ENCODE results near the gene RTP1. TPM values are rescaled to one million over a fixed set of nuclear protein-coding genes. Genes with fewer than 3 reads are reported as not detected.

The RTP1 gene
- total RNA-seq, 4 donors from 2014 or later = not detected

GRCh38 chr3:187210545-187211327 lies 13.4 kb downstream of the RTP1 start:
- WGBS = 62% methylated on average over 6 of the region's 6 CpGs
- H3K4me3 ChIP-seq = no peak overlapping the region
- intact Hi-C loops (cut with DNase I) = no loop called here
- DNase-seq (ENCODE audit: extremely low spot score) = no peak
- no peaks in the 10 kb centered on the region for H3K27me3 ChIP-seq
- peaks cover 22 to 62% (median 54%) of the 10 kb centered on the region in 4 donors for H3K4me1 ChIP-seq
- H3K9me3 ChIP-seq = no peaks in the 10 kb centered on the region
- no peak for TF ChIP-seq EP300 (IDR thresholded peaks at IDR 0.05)
- TF ChIP-seq POLR2AphosphoS5 (IDR thresholded peaks at IDR 0.05) = no peak
- no peak for TF ChIP-seq CTCF (IDR thresholded peaks at IDR 0.05)
- peak overlapping the region in 3 of 4 donors; percentile 24 to 58 (median 50) for H3K27ac ChIP-seq (replicated peaks in 1 of 4)
- no peaks in the 10 kb centered on the region for H3K36me3 ChIP-seq

DNA sequence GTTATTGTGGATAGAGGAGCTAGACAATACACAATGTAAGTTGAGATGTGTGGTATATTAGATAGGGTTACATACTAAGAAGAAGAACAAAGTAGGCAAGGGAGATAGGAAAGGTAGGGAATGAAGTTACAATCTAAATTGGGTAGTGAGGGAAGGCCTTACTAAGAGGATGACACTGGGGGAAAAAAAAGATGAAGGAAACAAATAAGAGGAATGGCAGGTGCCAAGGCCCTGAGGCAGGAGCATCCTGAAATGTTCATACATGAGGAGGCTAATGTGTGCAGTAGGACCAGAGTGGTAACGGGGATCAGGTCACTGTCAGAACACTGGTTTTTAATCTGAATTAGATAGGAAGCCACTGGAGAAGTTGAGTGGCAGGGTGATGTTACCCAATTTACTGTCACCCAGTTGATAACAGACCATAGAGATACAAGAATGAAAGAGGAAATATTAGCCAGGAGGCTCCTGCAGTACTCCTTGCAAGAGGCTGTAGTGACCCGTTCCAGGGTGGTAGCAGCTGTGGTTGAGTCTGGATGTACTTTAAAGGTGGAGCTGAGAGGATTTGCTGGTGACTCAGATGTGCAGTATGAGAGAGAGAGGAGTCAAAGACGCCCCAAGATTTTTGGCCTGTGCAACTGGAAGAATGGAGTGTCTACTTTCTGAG lies 14.4 kb downstream of the RTP1 start:
- Histone ChIP-seq H3K9me3 (no peaks in the 10 kb centered on the region), H3K27ac (replicated peaks in 1 of 4) (no peak overlapping the region), H3K4me1 (peaks cover 22 to 61% (median 52%) of the 10 kb centered on the region in 4 donors), H3K27me3 (no peaks in the 10 kb centered on the region), H3K36me3 (no peaks in the 10 kb centered on the region), H3K4me3 (no peak overlapping the region)
- no peak for DNase-seq (ENCODE audit: extremely low spot score)
- TF ChIP-seq POLR2AphosphoS5 (IDR thresholded peaks at IDR 0.05) (no peak), POLR2A (IDR thresholded peaks at IDR 0.05; ENCODE audit: low read depth) (no peak), EP300 (IDR thresholded peaks at IDR 0.05) (no peak), CTCF (IDR thresholded peaks at IDR 0.05) (no peak)
- intact Hi-C loops (cut with DNase I) = no loop called here
- 70% methylated on average over 3 of the region's 3 CpGs for WGBS

GRCh38 chr3:187212196-187212545 lies 14.9 kb downstream of the RTP1 start:
- Histone ChIP-seq H3K36me3 (no peaks in the 10 kb centered on the region), H3K9me3 (no peaks in the 10 kb centered on the region), H3K4me3 (no peak overlapping the region), H3K4me1 (peaks cover 22 to 56% (median 47%) of the 10 kb centered on the region in 4 donors), H3K27ac (replicated peaks in 1 of 4) (no peak overlapping the region), H3K27me3 (no peaks in the 10 kb centered on the region)
- TF ChIP-seq EP300 (IDR thresholded peaks at IDR 0.05) = no peak
- no peak for TF ChIP-seq POLR2A (IDR thresholded peaks at IDR 0.05; ENCODE audit: low read depth)
- TF ChIP-seq POLR2AphosphoS5 (IDR thresholded peaks at IDR 0.05) = no peak
- TF ChIP-seq CTCF (IDR thresholded peaks at IDR 0.05) = no peak
- WGBS = 82% methylated on average over 3 of the region's 3 CpGs
- DNase-seq (ENCODE audit: extremely low spot score) = no peak
- intact Hi-C loops (cut with DNase I) = no loop called here

DNA sequence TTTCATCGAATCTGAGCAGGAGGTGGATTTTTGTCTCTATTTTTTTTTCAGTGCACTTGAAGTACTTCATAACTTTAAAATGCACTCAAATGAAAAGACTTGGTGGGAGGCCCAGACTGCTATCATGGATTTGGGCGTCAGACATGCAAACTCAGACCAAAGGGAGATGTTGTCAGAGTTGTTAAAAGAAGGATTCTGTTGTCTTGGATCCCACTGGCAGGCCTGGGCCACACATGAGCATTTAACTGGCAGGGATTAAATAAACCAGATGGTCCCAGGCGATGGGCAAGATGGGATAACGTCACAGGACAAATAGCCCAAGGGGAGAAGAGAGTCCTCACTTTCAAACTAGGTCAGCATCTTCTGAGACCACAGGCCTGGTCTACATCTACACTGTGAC lies 15.4 kb downstream of the RTP1 start:
- H3K36me3 ChIP-seq = no peaks in the 10 kb centered on the region
- no peak overlapping the region for H3K27ac ChIP-seq (replicated peaks in 1 of 4)
- no peak for TF ChIP-seq POLR2A (IDR thresholded peaks at IDR 0.05; ENCODE audit: low read depth)
- no peak for TF ChIP-seq POLR2AphosphoS5 (IDR thresholded peaks at IDR 0.05)
- no peak for TF ChIP-seq EP300 (IDR thresholded peaks at IDR 0.05)
- TF ChIP-seq CTCF (IDR thresholded peaks at IDR 0.05) = no peak
- no peak overlapping the region for H3K4me3 ChIP-seq
- intact Hi-C loops (cut with DNase I) = no loop called here
- no peaks in the 10 kb centered on the region for H3K9me3 ChIP-seq
- no peaks in the 10 kb centered on the region for H3K27me3 ChIP-seq
- 65% methylated on average over 4 of the region's 4 CpGs for WGBS
- DNase-seq (ENCODE audit: extremely low spot score) = no peak
- H3K4me1 ChIP-seq = peaks cover 22 to 50% (median 42%) of the 10 kb centered on the region in 4 donors
